ENCODE measurements around the gene SPG21.
"Not testable (repeated sequence)": the region's sequence is repeated elsewhere in the genome, so short reads cannot be mapped to it uniquely, and the experiment has no call there.

Gene SPG21

GRCh38 chr15:64989416-64990167, at the start of gene SPG21:
Gene SPG21 (minus strand): TSS chr15:64989914. CDS start chr15:64983569, 6,345 bp downstream.
- peak; percentile 97 for DNase-seq (ENCODE audit: low spot score)

- DNase-seq (ENCODE audit: low spot score) = no peak
Observed at GRCh38 chr15:65038836-65039235, 49.1 kb upstream of the SPG21 start.

GRCh38 chr15:65038428-65038827, 48.7 kb upstream of the SPG21 start:
- no peak for DNase-seq (ENCODE audit: low spot score)

GRCh38 chr15:65037309-65037708, 47.6 kb upstream of the SPG21 start:
- DNase-seq (ENCODE audit: low spot score) = no peak

GRCh38 chr15:65034719-65035118, 45.0 kb upstream of the SPG21 start:
- DNase-seq (ENCODE audit: low spot score) = no peak

GRCh38 chr15:65033659-65034269, 44.0 kb upstream of the SPG21 start:
- DNase-seq (ENCODE audit: low spot score) = peak; percentile 50

- peak; percentile 73 for DNase-seq (ENCODE audit: low spot score)
Observed at GRCh38 chr15:65032801-65033537, 43.3 kb upstream of the SPG21 start.

- no peak for DNase-seq (ENCODE audit: low spot score)
Observed at GRCh38 chr15:65029736-65030208, 40.1 kb upstream of the SPG21 start.

GRCh38 chr15:65028921-65029735, 39.4 kb upstream of the SPG21 start, which contains the start of gene MTFMT:
Gene MTFMT (minus strand): TSS chr15:65029639. CDS start chr15:65029613, 26 bp downstream.
- DNase-seq (ENCODE audit: low spot score) = peak; percentile 100

GRCh38 chr15:65028338-65028737, 38.6 kb upstream of the SPG21 start:
- DNase-seq (ENCODE audit: low spot score) = no peak

- no peak for DNase-seq (ENCODE audit: low spot score)
Observed at GRCh38 chr15:65027593-65027992, 37.9 kb upstream of the SPG21 start.

GRCh38 chr15:65026756-65027155, 37.0 kb upstream of the SPG21 start:
- DNase-seq (ENCODE audit: low spot score) = no peak

- no peak for DNase-seq (ENCODE audit: low spot score)
Observed at GRCh38 chr15:65021488-65021887, 31.8 kb upstream of the SPG21 start.

GRCh38 chr15:65020419-65020818, 30.7 kb upstream of the SPG21 start:
- DNase-seq (ENCODE audit: low spot score) = no peak

- DNase-seq (ENCODE audit: low spot score) = not testable (repeated sequence)
Observed at GRCh38 chr15:65011198-65011597, 21.5 kb upstream of the SPG21 start.

- peak; percentile 26 for DNase-seq (ENCODE audit: low spot score)
Observed at GRCh38 chr15:65008983-65009382, 19.3 kb upstream of the SPG21 start.

- DNase-seq (ENCODE audit: low spot score) = no peak
Observed at GRCh38 chr15:65006876-65007275, 17.2 kb upstream of the SPG21 start.

- no peak for DNase-seq (ENCODE audit: low spot score)
Observed at GRCh38 chr15:65004993-65005392, 15.3 kb upstream of the SPG21 start.

- no peak for DNase-seq (ENCODE audit: low spot score)
Observed at GRCh38 chr15:64997745-64998375, 8.1 kb upstream of the SPG21 start.

- no peak for DNase-seq (ENCODE audit: low spot score)
Observed at GRCh38 chr15:64997066-64997465, 7.4 kb upstream of the SPG21 start.

GRCh38 chr15:64993290-64993689, 3.6 kb upstream of the SPG21 start:
- DNase-seq (ENCODE audit: low spot score) = no peak
